Dermis blood vessel endothelial cell (primary cell): ENCODE results near the gene ALOX15B. TPM values are rescaled to one million over a fixed set of nuclear protein-coding genes. Genes with fewer than 3 reads are reported as not detected.
A peak's percentile ranks its signal among the peaks of the same experiment; 100 is the strongest.
"Not testable (repeated sequence)": the region's sequence is repeated elsewhere in the genome, so short reads cannot be mapped to it uniquely, and the experiment has no call there.

Experiments
- DNase-seq: peaks from one replicate; pipeline ENCODE4 v3.0.0; 2010
- total RNA-seq: library from RNA; depleted of rRNA; stranded (reverse); fragments of >200 nt; gene quantifications from 2 replicates; pipeline ENCODE4 v1.2.3, GENCODE V29; 2014

The ALOX15B gene
- total RNA-seq, 1 donor from 2014 or later, result not detected

- DNase-seq, result no peak
These were observed 24.4 kb upstream of the ALOX15B start for GRCh38 chr17:8014558-8014850.

- no peak for DNase-seq
These were observed 23.5 kb upstream of the ALOX15B start for GRCh38 chr17:8015236-8015956.

- no peak for DNase-seq
These were observed 22.8 kb upstream of the ALOX15B start for GRCh38 chr17:8015957-8016631.

- peak; percentile 45 for DNase-seq
These were observed 22.0 kb upstream of the ALOX15B start for GRCh38 chr17:8016632-8017424.

GRCh38 chr17:8018436-8018835 is 20.4 kb upstream of the ALOX15B start:
- no peak for DNase-seq

GRCh38 chr17:8019166-8019565 is 19.7 kb upstream of the ALOX15B start:
- DNase-seq, result no peak

- peak; percentile 12 for DNase-seq
These were observed 18.9 kb upstream of the ALOX15B start for GRCh38 chr17:8019665-8020650.

GRCh38 chr17:8020776-8021564 is 17.9 kb upstream of the ALOX15B start:
- no peak for DNase-seq

- DNase-seq, result no peak
These were observed 17.1 kb upstream of the ALOX15B start for GRCh38 chr17:8021565-8022359.

- DNase-seq, result no peak
These were observed 16.4 kb upstream of the ALOX15B start for GRCh38 chr17:8022360-8023003.

- not testable (repeated sequence) for DNase-seq
These were observed 14.7 kb upstream of the ALOX15B start for GRCh38 chr17:8024161-8024560.

- DNase-seq, result no peak
These were observed 13.5 kb upstream of the ALOX15B start for GRCh38 chr17:8025176-8025911.

GRCh38 chr17:8029121-8029520 is 9.7 kb upstream of the ALOX15B start:
- DNase-seq, result no peak

- DNase-seq, result no peak
These were observed 7.6 kb upstream of the ALOX15B start for GRCh38 chr17:8031261-8031661.

- no peak for DNase-seq
These were observed 6.9 kb upstream of the ALOX15B start for GRCh38 chr17:8031950-8032349.

- no peak for DNase-seq
These were observed 6.4 kb upstream of the ALOX15B start for GRCh38 chr17:8032442-8032841.

- DNase-seq, result no peak
These were observed 831 bp downstream of the ALOX15B start for GRCh38 chr17:8039611-8040168.

GRCh38 chr17:8041249-8041928 is 2.5 kb downstream of the ALOX15B start:
- peak; percentile 73 for DNase-seq

- no peak for DNase-seq
These were observed 3.1 kb downstream of the ALOX15B start for GRCh38 chr17:8041979-8042378.
